GM12873 (cell line): ENCODE data around the gene ERAL1.

Source experiments
- CTCF ChIP-seq: IDR thresholded peaks from 2 replicates; pipeline ENCODE4 v1.5.1; 2012; ENCODE audit warnings: low read depth, mild to moderate bottlenecking, moderate library complexity, low read length, control low read depth; ENCODE audit not compliant: insufficient read depth; ENCODE audit errors: missing control alignments

The ERAL1 gene

DNA sequence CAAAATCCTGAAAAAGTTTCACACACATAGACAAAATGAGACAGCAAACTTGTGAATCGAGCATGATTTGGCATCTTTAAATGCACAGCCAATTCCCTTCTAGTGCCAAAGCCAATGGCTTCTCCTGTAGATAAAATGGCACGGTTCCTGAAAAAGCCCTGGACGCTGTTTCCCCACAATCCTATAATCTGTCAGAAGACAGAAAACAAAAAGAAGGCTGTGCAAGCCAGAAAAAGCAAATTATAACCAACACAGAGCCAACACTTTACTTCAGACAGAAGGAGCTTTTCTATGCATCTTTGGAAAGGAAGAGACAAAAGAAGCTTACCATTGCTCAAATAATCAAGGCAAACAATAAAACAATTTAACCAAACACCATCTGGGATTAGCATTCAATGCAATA lies 36.0 kb upstream of the ERAL1 start:
- no peak for TF ChIP-seq CTCF

- TF ChIP-seq CTCF: no peak
Observed at GRCh38 chr17:28819582-28819981, 35.2 kb upstream of the ERAL1 start.

DNA sequence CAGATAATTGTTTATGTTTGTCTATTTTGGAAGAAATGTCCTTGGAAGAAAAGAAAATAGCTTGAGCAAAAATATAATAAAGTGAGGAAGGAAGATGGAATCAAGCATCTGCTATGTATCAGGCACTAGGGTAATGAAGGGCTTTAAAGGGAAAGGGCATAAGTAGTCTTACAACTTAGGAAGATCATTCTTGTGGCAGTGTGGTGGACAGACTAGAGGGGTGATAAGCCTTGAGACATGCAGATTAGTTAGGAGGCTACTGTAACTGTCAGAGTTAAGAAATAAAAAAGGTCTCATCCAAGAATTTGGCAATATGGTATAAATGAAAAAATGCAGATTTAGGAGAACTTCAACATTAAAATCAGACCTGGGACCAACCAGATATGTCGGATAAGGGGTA lies 27.1 kb upstream of the ERAL1 start:
- TF ChIP-seq CTCF: no peak

DNA sequence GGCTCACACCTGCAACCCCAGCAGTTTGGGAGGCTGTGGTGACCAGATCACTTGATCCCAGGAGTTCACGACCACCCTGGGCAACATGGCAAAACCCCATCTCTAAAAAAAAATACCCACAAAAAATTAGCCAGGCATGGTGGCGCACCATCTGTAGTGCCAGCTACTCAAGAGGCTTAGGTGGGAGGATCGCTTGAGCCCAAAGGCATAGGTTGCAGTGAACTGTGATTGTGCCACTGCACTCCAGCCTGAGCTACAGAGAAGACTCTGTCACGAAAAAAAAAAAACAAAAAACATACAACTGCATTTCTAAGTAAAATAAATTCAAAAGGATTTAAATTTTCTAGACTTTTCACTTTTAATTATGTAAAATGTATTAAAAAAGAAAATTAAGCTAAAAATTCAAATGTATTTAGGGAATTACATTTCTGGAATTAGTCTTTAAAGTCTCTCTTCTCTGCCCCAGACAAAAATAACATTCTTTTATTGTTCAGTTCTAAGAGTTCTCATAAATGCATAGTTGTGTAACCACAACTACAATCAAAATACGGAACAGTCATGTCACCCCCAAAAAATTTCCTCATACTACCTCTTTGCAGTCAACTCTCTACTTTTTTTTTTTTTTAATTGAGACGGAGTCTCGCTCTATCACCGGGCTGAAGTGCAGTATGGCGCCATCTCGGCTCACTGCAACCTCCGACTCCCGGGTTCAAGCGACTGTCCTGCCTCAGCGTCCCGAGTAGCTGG lies 26.3 kb upstream of the ERAL1 start:
- TF ChIP-seq CTCF: no peak

GRCh38 chr17:28834420-28834819 lies 20.4 kb upstream of the ERAL1 start:
- TF ChIP-seq CTCF: no peak

DNA sequence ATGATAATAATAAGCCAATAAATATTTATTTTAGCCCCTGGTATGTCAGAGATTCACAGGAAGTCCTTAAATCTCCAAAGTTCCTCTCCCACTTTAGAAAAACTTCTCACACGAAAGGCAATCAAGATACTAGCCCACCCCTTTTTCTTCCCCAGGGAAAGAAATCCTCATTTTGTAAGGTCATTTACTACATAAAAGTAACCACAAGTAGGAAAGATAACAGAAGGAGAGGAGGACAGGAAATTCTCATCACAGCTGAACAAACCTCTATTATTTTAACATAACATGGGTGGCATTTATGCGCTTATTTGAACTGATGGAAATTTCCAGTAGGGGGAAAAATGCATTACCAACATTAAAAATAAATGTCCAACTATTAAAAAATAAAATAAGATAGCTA lies 15.6 kb upstream of the ERAL1 start:
- TF ChIP-seq CTCF: no peak

GRCh38 chr17:28841901-28842281 lies 12.9 kb upstream of the ERAL1 start:
- TF ChIP-seq CTCF: no peak
